ENCODE results near the gene ZNF71.
A peak's percentile ranks its signal among the peaks of the same experiment; 100 is the strongest.
"Not testable (repeated sequence)": the region's sequence is repeated elsewhere in the genome, so short reads cannot be mapped to it uniquely, and the experiment has no call there.

ZNF71 gene

DNA sequence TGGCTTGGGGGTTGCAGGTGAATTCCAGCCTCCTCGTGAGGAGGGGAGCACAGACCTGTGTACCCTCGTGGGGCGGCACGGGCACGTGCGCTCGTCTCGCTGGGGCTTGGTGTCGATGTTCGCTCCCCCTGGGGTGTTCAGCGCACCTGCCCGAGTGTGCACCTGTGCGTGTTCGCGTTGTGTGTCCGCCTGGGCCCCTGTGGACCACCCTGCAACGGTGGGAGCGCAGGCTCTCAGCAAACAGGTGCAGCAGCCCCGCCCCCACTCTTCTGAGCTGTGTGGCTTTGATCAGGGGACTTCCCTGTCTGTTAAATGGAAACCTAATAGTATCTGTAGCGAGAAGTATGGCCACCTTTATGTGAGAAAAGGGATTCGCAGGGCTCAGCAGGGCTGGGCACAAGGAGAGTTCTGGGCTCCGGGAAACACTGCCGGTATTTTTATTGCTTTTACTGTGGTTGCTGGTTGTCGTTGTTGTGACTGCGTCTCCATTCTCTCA, 48.4 kb downstream of the ZNF71 start:
- no peak for DNase-seq

DNA sequence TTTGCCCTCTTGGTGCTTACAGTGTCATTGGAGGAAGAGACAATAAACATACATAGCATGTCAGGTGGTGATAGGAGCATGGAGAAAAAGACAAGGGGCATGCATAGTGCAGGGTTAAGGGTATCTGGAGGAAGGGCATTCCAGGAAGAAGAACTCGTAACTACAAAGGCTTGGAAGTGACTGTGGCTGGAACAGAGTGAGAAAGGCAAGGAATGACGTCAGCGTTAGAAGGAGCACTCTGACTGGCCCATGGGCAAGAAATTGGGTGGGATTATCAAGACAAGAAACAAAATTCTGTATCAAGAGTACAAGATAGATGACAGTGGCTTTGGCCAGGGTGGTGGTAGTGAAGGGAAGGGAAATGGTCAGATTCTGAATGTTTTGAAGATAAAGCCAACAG, 59.0 kb downstream of the ZNF71 start:
- no peak for DNase-seq
- no peak for TF ChIP-seq GATA1 (IDR thresholded peaks at IDR 0.05; ENCODE audit: low read depth, low read length)
- no peak for TF ChIP-seq POLR2A (IDR thresholded peaks at IDR 0.05; ENCODE audit: low read length)

More for the DNA sequence above, 48.4 kb downstream of the ZNF71 start:
- TF ChIP-seq POLR2A (IDR thresholded peaks at IDR 0.05; ENCODE audit: low read length) (no peak), GATA1 (IDR thresholded peaks at IDR 0.05; ENCODE audit: low read depth, low read length) (no peak)

DNA sequence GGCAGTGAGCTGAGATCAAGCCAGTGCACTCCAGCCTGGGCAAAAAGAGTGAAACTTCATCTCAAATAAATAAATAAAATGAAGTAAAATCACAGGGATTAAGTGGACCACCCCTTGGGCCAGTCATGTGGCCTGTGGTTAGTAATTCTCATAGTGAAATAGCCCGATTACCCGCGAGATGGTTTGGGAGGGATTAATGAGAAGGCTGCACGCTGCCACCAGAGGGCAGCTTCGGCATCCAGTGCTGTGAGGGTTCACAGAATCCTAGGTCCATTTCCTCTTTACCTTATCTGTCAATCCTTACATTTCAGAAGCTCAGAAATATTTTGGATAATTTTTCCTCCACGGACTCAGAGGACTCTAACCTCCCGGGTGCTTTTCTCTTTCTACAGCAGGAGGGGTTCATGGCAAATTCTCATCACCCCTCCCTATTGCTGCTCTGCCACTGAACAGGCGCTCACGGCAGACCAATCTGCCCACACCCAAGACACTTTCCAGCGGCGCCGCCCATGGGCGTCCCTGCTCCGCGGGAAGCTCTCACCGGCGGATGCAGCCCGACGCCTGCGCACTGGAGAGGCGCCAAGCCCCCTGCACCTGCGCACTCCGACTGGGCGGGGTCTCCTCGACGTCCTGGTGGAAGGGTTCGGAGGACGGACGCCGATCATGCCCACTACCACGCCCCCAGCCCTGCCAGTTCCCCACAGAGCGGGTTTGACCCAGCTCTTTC, 65.4 kb downstream of the ZNF71 start:
- no peak for TF ChIP-seq GATA1 (IDR thresholded peaks at IDR 0.05; ENCODE audit: low read depth, low read length)
- TF ChIP-seq POLR2A (IDR thresholded peaks at IDR 0.05; ENCODE audit: low read length), result no peak
- DNase-seq, result peak in 1 of 2 experiments; percentile 3

DNA sequence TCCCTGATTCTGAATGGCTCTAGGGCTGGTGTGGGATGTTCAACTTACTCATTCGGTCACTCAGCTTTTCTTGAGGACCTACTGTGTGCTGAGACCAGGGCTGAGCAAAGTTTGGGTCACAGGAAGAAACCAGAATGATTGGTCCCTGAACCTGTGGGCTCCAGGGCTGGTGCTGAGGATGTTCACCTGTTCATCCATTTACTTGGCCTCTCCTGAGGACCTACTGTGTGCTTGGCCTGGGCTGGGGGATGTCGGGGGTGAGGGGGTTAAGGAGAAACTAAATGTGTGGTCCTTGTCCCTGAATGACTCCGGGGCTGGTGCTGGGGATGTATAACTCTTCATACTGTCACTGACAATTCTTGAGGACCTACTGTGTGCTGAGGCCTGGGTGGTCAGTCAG, 66.1 kb downstream of the ZNF71 start:
- DNase-seq, result no peak
- TF ChIP-seq POLR2A (IDR thresholded peaks at IDR 0.05; ENCODE audit: low read length) (no peak), GATA1 (IDR thresholded peaks at IDR 0.05; ENCODE audit: low read depth, low read length) (no peak)

DNA sequence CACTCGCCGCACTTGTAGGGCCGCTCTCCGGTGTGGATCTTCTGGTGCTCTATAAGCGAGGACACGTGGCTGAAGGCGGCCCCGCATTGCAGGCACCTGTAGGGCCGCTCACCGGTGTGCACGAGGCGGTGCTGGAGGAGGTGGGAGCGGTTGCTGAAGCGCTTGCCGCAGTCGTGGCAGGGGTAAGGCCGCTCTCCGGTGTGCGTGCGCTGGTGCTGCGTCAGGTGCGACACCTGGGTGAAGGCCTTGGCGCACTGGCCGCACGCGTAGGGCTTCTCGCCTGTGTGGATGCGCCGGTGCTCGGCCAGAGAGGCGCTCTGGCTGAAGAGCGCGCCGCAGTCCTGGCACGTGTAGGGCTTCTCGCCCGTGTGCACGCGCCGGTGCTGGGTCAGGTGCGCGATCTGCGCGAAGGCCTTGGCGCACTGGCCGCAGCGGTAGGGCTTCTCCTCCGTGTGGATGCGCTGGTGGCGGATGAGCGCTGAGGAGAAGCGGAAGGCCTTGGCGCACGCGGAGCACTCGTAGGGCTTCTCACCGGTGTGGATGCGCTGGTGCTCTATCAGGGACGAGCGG, 68.9 kb downstream of the ZNF71 start:
- TF ChIP-seq GATA1 (IDR thresholded peaks at IDR 0.05; ENCODE audit: low read depth, low read length) (no peak), POLR2A (IDR thresholded peaks at IDR 0.05; ENCODE audit: low read length) (no peak)
- DNase-seq, result no peak

DNA sequence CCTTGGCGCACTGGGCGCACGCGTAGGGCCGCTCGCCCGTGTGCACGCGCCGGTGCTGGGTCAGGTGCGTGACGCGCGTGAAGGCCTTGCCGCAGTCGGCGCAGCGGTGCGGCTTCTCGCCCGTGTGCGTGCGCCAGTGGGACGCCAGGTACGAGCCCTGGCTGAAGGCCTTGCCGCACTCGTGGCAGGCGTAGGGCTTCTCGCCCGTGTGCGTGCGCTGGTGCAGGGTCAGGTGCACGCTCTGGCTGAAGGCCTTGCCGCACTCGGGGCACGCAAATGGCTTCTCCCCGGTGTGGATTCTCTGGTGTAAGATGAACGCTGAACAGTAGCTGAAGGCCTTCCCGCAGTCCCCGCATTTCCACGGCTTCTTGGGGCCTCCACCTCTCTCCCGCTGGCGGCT, 69.4 kb downstream of the ZNF71 start:
- TF ChIP-seq GATA1 (IDR thresholded peaks at IDR 0.05; ENCODE audit: low read depth, low read length) (no peak), POLR2A (IDR thresholded peaks at IDR 0.05; ENCODE audit: low read length) (no peak)
- DNase-seq, result no peak

DNA sequence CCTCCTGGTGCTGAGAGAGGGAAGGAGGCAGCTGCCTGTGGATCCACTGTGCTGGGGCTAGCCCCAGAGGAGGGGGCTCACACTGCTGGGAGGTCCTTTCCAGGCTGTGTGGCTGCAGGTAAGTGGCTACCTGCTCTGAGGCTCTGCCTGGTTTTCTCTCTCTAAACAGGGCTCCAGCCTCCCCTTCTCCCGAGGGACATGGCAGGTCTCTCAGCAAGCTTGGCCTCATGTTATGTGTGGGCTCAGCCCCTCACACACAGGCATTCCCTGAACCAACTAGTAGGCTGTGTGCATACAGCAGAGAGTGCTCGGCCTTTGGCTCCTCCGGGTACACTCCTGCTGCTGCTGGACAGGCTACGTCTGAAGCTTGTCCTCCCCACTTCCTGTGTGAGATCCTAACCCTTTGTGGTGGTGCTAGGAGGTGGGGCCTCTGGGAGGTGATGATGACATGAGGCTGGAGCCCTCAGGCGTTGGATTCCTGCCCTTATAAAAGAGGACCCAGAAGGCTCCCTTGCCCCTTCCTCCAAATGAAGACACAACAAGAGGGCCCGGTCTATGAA, 72.3 kb downstream of the ZNF71 start:
- DNase-seq, result no peak
- TF ChIP-seq GATA1 (IDR thresholded peaks at IDR 0.05; ENCODE audit: low read depth, low read length) (no peak), POLR2A (IDR thresholded peaks at IDR 0.05; ENCODE audit: low read length) (no peak)

DNA sequence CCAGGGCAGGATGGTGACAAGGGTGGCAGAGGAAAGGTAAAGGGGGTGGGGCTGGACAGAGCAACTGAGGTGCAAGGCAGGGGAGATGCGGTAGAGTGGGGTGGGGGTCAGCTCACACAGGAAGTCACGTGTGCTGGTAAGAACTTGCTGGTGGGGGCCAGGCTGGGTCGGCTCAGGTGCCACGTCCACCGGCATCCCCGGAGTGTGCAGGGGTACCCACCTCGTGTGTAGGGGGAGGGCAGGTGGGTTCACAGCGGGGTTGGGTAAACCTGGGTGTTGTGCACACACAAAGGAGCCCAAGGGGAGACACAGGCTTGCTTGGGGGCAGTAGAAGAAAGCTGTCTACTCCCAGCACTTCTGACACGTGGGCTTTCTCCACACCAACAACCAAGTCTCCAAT, 73.6 kb downstream of the ZNF71 start:
- TF ChIP-seq POLR2A (IDR thresholded peaks at IDR 0.05; ENCODE audit: low read length) (no peak), GATA1 (IDR thresholded peaks at IDR 0.05; ENCODE audit: low read depth, low read length) (no peak)
- no peak for DNase-seq

DNA sequence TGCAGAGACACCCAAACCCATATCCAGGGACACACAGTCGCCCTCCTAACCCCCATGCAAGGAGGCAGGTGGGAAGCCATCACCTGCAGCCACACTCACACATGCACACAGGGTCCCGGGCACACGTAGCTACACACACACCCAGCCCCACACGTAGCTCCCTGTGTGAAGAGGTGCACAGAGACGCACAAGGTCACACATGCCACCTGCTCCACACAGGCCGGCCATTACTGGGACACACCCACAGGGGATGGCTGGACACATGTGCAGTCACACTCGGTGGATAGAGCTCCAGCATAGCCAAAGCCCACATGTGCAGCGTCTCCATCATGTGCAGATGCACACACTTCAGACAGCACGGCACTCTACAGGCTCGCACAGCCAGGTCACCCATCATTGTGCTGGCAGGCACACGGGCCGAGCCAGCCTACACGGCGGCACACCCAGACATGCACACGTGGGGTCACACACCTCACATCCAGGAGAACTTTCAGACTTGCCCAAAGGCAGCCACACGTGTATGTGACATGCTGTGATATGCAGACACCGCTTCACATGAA, 75.4 kb downstream of the ZNF71 start:
- TF ChIP-seq POLR2A (IDR thresholded peaks at IDR 0.05; ENCODE audit: low read length), result no peak
- TF ChIP-seq GATA1 (IDR thresholded peaks at IDR 0.05; ENCODE audit: low read depth, low read length), result no peak
- no peak for DNase-seq

DNA sequence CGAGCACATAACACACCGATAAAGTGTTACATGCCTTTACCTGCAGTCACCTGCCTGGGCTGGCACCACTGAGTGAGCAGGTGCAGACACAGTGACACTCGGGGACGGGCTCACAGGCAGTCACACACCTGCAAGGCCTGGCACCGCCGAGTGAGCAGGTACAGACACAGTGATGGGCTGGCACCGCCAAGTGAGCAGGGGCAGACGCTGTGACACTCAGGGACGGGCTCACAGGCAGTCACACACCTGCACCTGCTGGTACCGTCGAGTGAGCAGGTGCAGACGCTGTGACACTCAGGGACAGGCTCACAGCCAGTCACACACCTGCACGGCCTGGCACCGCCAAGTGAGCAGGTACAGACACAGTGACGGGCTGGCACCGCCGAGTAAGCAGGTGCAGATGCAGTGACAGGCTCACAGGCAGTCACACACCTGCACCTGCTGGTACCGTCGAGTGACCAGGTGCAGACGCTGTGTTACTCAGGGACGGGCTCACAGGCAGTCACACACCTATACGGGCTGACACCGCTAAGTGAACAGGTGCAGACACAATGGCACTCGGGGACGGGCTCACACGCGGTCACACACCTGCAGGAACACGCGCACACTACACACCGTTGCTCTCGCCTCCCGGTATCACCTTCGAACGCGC, 76.0 kb downstream of the ZNF71 start:
- no peak for TF ChIP-seq POLR2A (IDR thresholded peaks at IDR 0.05; ENCODE audit: low read length)
- no peak for TF ChIP-seq GATA1 (IDR thresholded peaks at IDR 0.05; ENCODE audit: low read depth, low read length)
- DNase-seq, result no peak

DNA sequence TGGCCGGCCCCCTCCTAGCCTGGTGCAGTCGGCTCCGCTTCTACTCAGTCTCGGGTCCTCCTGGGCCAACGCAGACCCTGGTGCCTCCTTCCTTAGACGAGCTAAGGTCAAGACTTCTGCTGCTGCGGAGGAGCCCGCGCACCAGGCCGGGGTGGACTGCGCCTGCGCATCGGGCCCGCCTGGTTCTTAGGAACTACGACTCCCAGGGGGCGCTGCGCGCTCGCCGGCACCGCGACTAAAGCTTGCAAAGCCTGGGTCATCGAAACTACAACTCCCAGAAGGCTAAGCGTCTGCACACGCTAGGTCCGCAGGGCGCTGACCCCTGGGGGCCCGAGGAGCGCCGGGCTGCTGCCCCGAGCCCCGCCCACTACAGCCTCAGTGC, 76.5 kb downstream of the ZNF71 start, which contains the start of gene ZNF835:
Gene ZNF835 (minus strand): TSS at position 145 of the 382 bp plus-strand sequence. CDS start 6,559 bp downstream, outside the sequence.
- TF ChIP-seq GATA1 (IDR thresholded peaks at IDR 0.05; ENCODE audit: low read depth, low read length) (no peak), POLR2A (IDR thresholded peaks at IDR 0.05; ENCODE audit: low read length) (no peak)
- DNase-seq, result peak; percentile 70 to 77

DNA sequence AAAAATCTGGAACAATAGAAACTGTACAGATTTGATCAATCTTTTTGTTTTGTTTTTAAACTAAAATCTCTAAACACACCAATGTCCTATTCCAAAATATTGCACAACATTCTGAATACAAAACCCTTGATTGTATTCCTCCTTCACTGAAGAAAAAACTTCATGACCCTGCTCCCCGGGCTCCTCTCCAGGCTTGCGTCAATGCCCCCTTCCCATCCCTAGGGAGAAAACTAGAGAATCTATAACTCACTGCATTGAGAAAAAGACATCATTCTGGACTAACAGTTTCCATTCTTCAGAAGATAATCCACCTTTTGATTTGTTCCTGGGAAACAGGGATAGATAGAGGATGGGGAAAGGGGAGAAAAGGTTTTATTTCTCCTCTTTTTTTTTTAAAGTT, 77.5 kb downstream of the ZNF71 start:
- not testable (repeated sequence) for DNase-seq

Measured in erythroblast (primary cell).